Bone marrow (tissue), 2 donors: ENCODE results near the gene ASB18.
"Not testable (repeated sequence)": the region's sequence is repeated elsewhere in the genome, so short reads cannot be mapped to it uniquely, and the experiment has no call there.

Experiments
- DNase-seq, 2 donors: peaks; one replicate each; lab custom pipeline; 2025; lab: John Stamatoyannopoulos, UW

Gene ASB18, protein sequence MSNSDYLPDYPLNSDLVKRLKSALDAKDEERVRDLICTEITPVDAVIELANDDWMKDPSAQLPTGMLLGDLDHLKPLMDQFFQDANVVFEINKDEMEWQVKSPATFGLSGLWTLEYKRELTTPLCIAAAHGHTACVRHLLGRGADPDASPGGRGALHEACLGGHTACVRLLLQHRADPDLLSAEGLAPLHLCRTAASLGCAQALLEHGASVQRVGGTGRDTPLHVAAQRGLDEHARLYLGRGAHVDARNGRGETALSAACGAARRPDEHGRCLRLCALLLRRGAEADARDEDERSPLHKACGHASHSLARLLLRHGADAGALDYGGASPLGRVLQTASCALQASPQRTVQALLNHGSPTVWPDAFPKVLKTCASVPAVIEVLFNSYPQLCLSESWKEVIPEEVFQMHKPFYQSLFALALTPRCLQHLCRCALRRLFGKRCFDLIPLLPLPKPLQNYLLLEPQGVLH

GRCh38 chr2:236264256-236264655, at the start of gene ASB18:
Gene ASB18 (minus strand): TSS chr2:236264406. CDS start chr2:236264345, 61 bp downstream.
- no peak for DNase-seq

- no peak for DNase-seq
Measured at GRCh38 chr2:236311286-236311685, 47.1 kb upstream of the ASB18 start.

GRCh38 chr2:236309669-236310029, 45.4 kb upstream of the ASB18 start:
- DNase-seq = no peak

- no peak for DNase-seq
Measured at GRCh38 chr2:236308855-236309668, 44.9 kb upstream of the ASB18 start.

GRCh38 chr2:236307641-236308040, 43.4 kb upstream of the ASB18 start:
- no peak for DNase-seq

DNA sequence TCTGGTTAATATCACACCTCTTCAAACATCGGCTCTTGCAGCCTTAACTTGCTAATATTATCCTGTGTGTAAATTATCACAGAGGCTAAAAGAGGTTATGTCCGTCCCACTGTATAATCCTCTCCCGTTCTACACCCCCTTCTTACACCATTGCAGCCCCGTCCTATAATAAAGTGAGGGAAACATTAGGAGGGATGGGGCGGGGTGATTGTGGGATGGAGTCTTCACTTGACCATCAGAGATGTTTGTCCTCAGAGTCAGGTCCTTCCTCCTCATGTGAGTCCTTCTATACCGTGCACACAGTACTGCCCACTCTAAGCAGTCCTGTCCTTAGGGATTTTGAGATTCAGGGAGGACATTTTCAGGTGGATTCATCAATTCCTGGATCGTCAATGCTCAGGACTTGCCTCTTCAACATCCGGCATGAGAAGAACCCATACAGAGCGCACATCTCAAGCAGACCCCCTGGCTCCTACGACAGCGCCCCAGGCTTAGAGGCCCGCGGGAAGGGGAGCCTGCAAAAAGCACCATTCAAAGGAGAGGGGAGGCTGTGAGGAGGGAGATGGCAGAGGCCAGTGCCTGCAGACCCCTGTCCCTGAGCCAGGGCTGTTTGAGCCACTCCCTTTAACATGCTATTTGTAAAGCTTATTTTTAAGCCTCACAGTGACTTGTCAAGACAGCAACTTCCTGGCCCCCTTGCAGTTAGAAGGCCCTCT, 42.8 kb upstream of the ASB18 start:
- DNase-seq = no peak

- DNase-seq = no peak
Measured at GRCh38 chr2:236305964-236306605, 41.9 kb upstream of the ASB18 start.

DNA sequence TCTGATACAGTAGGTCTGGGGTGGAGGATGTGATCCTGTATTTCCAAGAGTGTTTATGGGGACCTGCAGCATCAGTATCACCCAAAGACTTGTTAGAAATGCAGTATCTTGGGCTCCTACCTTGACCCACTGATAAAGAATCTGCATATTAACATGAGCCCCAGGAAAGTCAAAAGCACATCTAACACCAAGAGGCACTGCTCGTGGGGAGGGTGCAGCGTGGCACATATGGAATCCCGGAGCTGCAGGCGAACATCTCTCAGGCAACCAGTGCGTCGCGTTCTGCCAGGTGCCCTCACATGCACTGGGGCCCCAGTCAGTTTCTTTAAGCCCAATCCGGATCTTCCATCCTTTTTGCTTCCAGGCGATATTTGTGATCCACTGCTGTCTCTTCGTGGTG, 41.3 kb upstream of the ASB18 start:
- DNase-seq = no peak

DNA sequence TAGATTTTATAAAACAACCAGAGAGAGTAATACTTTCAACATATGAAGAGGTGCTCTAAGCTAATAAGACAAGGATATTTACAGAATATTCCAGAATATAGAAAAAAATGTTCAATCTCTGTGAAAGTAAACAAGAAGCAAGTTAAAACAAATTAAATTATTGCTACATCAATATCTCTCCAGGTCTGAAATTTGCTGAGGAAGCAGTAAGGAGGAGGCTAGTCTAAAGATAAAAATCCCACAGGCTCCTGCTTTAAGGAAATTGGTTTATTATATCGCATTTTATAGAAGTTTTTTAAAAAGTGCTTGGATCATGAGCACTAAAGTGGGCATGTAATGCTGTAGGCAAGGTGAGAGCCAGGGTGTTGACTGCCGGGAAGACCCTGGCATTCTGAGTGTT, 39.7 kb upstream of the ASB18 start:
- no peak for DNase-seq

- DNase-seq = no peak
Measured at GRCh38 chr2:236302555-236302954, 38.3 kb upstream of the ASB18 start.

- DNase-seq = no peak
Measured at GRCh38 chr2:236298924-236299475, 34.8 kb upstream of the ASB18 start.

- DNase-seq = no peak
Measured at GRCh38 chr2:236295481-236295880, 31.3 kb upstream of the ASB18 start.

GRCh38 chr2:236294647-236295046, 30.4 kb upstream of the ASB18 start:
- no peak for DNase-seq

- no peak for DNase-seq
Measured at GRCh38 chr2:236293241-236293810, 29.1 kb upstream of the ASB18 start.

DNA sequence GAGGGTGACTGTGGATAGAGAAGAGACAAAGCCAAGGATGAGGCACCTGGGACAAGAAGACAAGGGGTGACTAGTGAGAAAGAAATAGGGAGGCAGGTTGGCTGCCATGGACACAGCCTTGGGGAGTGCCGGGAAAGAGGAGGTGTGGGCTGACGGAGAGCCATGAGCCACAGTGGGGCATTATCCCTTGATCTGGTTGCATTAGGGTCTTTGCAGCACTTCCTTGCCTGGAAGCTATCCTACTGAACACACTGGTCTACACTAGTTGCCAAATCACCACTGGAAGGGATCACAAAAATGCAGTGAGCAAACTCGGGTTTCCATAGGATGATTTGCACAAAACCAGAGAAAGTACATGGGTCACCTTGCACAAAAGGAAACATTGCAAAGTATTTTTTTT, 27.7 kb upstream of the ASB18 start:
- DNase-seq = no peak

- DNase-seq = no peak
Measured at GRCh38 chr2:236291476-236291875, 27.3 kb upstream of the ASB18 start.

DNA sequence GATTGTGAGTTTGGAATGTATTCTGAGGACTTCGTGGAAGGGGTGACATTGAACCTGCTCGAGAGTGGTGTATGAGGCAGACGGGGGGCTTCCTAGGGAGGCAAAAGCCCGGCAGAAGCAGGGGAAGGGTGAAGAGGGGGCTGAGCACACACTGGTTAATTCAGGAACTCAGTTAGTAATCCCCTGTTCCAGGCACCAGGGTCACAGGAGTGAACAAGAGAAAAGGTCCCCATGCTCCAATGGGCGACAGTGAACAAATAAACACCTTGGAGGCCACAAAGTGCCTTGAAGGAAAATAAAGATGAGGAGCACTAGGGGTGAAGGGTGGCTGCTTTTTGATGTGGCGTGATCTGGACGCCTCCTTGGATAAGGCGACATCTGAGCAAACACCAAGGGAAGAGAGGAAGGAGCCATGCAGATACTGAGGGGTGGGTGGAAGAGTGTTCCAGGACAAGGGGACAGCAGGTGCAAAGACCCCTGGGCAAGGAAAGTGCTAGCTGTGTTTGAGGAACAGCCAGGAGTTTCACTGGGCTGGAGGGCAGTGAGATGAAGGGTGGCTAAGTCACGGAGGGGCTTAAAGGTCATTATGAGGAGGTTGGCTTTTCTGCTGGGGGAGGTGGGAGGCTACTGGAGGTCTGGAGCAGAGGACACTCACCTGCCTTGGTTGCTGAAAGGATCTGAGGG, 26.7 kb upstream of the ASB18 start:
- no peak for DNase-seq

DNA sequence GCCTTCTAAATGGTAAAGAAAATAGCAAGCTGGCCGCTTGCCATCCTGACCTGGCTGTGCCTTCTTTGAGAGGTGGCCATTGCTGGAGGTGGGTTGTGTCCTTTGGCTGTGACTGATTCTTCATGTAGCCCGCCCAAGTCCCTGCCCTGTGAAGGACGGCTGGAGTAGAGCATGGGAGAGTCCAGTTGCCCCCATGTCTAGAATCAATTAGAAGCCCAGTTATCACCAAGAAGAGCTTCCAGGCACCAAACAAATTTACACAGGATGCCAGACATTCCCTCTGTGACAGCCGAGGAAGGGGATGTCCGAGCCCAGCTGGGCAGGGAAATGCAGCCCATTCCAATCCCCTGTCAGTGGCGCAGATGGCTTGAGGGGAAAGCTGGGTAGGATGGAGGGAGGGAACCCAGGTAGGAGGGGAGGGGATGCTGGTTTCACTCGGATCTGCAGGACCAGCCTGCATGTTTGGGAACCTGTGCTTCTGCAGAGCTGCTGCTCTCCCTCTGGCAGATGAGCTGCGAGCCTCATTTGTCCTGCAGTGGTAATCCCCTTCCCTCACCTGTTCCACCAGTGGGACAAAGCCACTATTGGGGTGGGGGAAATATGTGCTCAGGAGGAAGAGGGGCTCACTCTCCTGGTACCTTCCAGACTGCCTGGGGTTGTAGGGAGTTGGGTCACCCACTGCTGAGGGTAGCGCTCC, 25.7 kb upstream of the ASB18 start:
- DNase-seq = no peak

- DNase-seq = not testable (repeated sequence)
Measured at GRCh38 chr2:236288373-236288772, 24.2 kb upstream of the ASB18 start.

- DNase-seq = no peak
Measured at GRCh38 chr2:236287656-236288055, 23.4 kb upstream of the ASB18 start.
